Thoracic aorta (tissue), 2 donors: ENCODE data around the gene TAPBPL. TPM values are rescaled to one million over a fixed set of nuclear protein-coding genes. Genes with fewer than 3 reads are reported as not detected.

Source experiments
- ATAC-seq: fragments of 150-250 bp; one replicate; pipeline ENCODE4 v1.8.0; 2017; ENCODE audit warnings: low read depth; ENCODE audit not compliant: insufficient number of reproducible peaks, low FRiP score
- DNase-seq: peaks from one replicate; pipeline ENCODE4 v3.0.0-alpha.2; 2020; ENCODE audit warnings: low spot score
- H3K27ac ChIP-seq, 2 donors: fragments of 200-600 bp; sonication (generic); 1 replicate in 1 of 2; 2 replicates in 1 of 2; pipeline ENCODE4 v1.5.1; 2016; ENCODE audit warnings: mild to moderate bottlenecking in 2 of 2, moderate library complexity in 2 of 2
- H3K27me3 ChIP-seq: fragments of 200-600 bp; sonication (generic); replicated peaks from 2 replicates; pipeline ENCODE4 v1.6.0; 2016; ENCODE audit warnings: mild to moderate bottlenecking; ENCODE audit not compliant: insufficient read depth
- H3K36me3 ChIP-seq: fragments of 200-600 bp; sonication (generic); one replicate; pipeline ENCODE4 v1.5.1; 2016
- H3K4me1 ChIP-seq, 2 donors: fragments of 200-600 bp; sonication (generic); 1 replicate in 1 of 2; 2 replicates in 1 of 2; pipeline versions ENCODE4 v1.5.1 to v1.6.0; 2016; ENCODE audit warnings: low read depth in 2 of 2, mild to moderate bottlenecking in 1 of 2; ENCODE audit not compliant: control insufficient read depth in 1 of 2
- H3K4me3 ChIP-seq: fragments of 200-600 bp; sonication (generic); 2 replicates; pipeline ENCODE4 v1.5.1; 2016; ENCODE audit warnings: mild to moderate bottlenecking
- H3K9me3 ChIP-seq: fragments of 200-600 bp; sonication (generic); 2 replicates; pipeline ENCODE4 v1.5.1; 2016
- CTCF ChIP-seq: fragments of 200-600 bp; sonication (generic); IDR thresholded peaks from one replicate; pipeline ENCODE4 v1.5.1; 2019; ENCODE audit warnings: antibody characterized with exemption
- total RNA-seq, 2 donors: library from RNA; depleted of rRNA; stranded (reverse); fragments of >200 nt; gene quantifications; one replicate each; pipeline versions ENCODE4 v1.1.0 to v1.2.3, GENCODE V29; 2016

TAPBPL gene
- total RNA-seq, 2 donors from 2014 or later, result 23.7 to 37.5 TPM

DNA sequence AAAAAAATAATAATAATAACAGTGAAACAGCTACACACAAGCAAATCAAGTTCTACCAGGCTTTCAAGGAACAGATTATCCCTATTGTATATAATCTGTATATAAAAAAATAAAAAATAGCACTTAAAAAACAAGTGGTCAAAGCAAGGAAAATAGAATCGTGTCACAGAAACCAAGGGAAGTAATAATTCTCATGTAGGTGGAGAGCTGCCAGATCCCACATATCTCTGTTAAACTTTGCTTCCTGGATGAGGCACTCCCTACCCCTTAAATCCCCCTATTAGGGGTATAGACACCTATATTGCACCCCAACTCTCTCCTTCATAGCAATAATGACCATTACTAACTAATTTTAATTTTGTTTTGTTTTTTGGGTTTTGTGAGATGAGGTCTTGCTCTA lies 11.5 kb upstream of the TAPBPL start:
- no peaks in the 10 kb centered on the region for H3K4me1 ChIP-seq
- H3K27ac ChIP-seq, result no peak overlapping the region
- H3K9me3 ChIP-seq, result no peaks in the 10 kb centered on the region
- no peak for ATAC-seq
- no peak overlapping the region for H3K4me3 ChIP-seq
- TF ChIP-seq CTCF, result no peak
- H3K27me3 ChIP-seq, result no peaks in the 10 kb centered on the region
- no peaks in the 10 kb centered on the region for H3K36me3 ChIP-seq
- no peak for DNase-seq

GRCh38 chr12:6442836-6443235 lies 9.0 kb upstream of the TAPBPL start:
- no peaks in the 10 kb centered on the region for H3K9me3 ChIP-seq
- no peaks in the 10 kb centered on the region for H3K27me3 ChIP-seq
- ATAC-seq, result no peak
- TF ChIP-seq CTCF, result no peak
- no peaks in the 10 kb centered on the region for H3K4me1 ChIP-seq
- no peak for DNase-seq
- H3K27ac ChIP-seq, result no peak overlapping the region
- H3K36me3 ChIP-seq, result peaks cover 6% of the 10 kb centered on the region
- no peak overlapping the region for H3K4me3 ChIP-seq

DNA sequence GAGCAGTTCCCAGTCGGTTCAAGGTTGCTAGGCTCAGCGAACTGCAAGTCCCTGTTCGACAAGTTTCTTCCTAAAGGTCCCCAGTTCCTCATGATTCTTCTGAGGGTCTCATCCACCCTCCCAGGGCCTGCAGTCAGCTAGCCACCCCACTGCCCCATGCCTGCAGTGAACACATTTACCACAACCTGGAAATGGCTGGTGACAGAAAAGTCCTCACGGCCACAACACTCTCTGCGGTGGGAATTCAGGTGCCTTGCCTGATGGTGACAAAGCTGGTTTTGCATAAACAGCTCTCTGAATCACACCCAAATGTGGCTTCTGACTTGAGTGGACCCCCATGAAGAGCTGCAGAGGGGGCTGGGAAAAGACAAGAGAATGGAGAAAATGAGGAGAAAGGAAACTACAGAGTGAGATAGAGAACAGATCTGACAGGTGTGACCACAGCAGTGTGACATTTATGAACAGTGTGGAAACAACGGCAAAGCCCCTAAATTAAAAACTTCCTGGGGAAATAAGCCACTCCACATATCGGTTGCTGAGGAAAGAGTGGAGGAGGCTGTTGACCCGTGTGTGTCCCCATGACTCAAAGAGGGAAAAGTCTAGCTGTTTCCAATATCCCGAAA lies 8.4 kb upstream of the TAPBPL start:
- TF ChIP-seq CTCF, result no peak
- Histone ChIP-seq H3K27me3 (no peaks in the 10 kb centered on the region), H3K4me3 (no peak overlapping the region), H3K9me3 (no peaks in the 10 kb centered on the region), H3K27ac (no peak overlapping the region), H3K36me3 (peaks cover 7% of the 10 kb centered on the region), H3K4me1 (no peaks in the 10 kb centered on the region)
- DNase-seq, result no peak
- ATAC-seq, result no peak

- ATAC-seq (no peak), DNase-seq (no peak)
- H3K4me1 ChIP-seq, result peaks cover 0 to 2% of the 10 kb centered on the region in 2 donors
- H3K27me3 ChIP-seq, result no peaks in the 10 kb centered on the region
- H3K36me3 ChIP-seq, result peaks cover 7% of the 10 kb centered on the region
- H3K27ac ChIP-seq, result no peak overlapping the region
- no peak for TF ChIP-seq CTCF
- H3K4me3 ChIP-seq, result no peak overlapping the region
- no peaks in the 10 kb centered on the region for H3K9me3 ChIP-seq
These were observed 7.8 kb upstream of the TAPBPL start for GRCh38 chr12:6444031-6444430.

GRCh38 chr12:6444704-6445688 lies 6.8 kb upstream of the TAPBPL start, which contains the start of gene CD27:
Gene CD27 (plus strand): TSS chr12:6444955. CDS start chr12:6445096, 141 bp downstream.
- Histone ChIP-seq H3K27me3 (no peaks in the 10 kb centered on the region), H3K36me3 (peaks cover 7% of the 10 kb centered on the region), H3K9me3 (no peaks in the 10 kb centered on the region), H3K4me3 (no peak within 1 kb of the TSS), H3K27ac (no peak within 1 kb of the TSS), H3K4me1 (peaks cover 3 to 12% of the 10 kb centered on the region in 2 donors)
- ATAC-seq (no peak), DNase-seq (no peak)
- TF ChIP-seq CTCF, result no peak
